Measurements from ENCODE around the gene AGO3. TPM values are rescaled to one million over a fixed set of nuclear protein-coding genes. Genes with fewer than 3 reads are reported as not detected.
A peak's percentile ranks its signal among the peaks of the same experiment; 100 is the strongest.

The AGO3 gene
- total RNA-seq, 1 experiment from 2014 or later, result 39.4 TPM

DNA sequence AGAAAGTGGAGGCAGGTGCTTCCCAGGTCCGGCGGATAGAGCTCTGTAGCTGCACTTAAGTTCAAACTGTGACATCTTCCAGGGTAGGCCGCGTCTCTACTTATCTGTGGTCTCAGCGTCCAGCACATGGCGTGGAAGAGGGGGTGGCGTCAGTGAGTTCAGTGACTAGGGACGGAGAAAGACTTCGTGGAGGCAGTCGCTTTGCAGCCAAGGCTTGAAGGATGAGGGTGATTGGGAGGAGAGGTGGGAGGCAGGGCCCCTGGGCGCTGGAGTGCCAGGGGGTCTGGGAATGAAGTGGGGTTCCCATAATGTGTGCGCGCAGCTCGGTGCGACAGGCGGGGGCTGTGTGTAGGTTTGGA is 48.3 kb upstream of the AGO3 start:
- no peaks in the 10 kb centered on the region for H3K9me3 ChIP-seq (ENCODE audit: control insufficient read depth, insufficient read depth, low read depth, low read length)
- H3K27ac ChIP-seq (ENCODE audit: low read length), result peak overlapping the region; percentile 54; the same call in 1 of the 2 replicates
- peak overlapping the region; percentile 41 to 93 for H3K4me3 ChIP-seq (ENCODE audit: low read depth in 2 of 2, low read length in 2 of 2)
- H3K27me3 ChIP-seq (ENCODE audit: control insufficient read depth, insufficient read depth, low read length), result no peaks in the 10 kb centered on the region
- peaks cover 5% of the 10 kb centered on the region; the same call in 1 of the 2 replicates for H3K36me3 ChIP-seq (ENCODE audit: control insufficient read depth, insufficient read depth, low read length)
- DNase-seq (ENCODE audit: low read depth, low spot score), result no peak
- H3K4me1 ChIP-seq (ENCODE audit: control insufficient read depth, insufficient read depth, low read length), result peaks cover 17% of the 10 kb centered on the region
- POLR2A ChIA-PET, result no interaction called here
- in situ Hi-C loops (cut with HindIII; ENCODE audit: low pct_unique_long_range_greater_than_20kb, low sequenced_read_pairs), result no loop called here
- CTCF ChIA-PET, result no interaction called here
- TF ChIP-seq POLR2AphosphoS5 (IDR thresholded peaks at IDR 0.05; ENCODE audit: low read depth, low read length) (no peak), SIN3A (IDR thresholded peaks at IDR 0.05; ENCODE audit: borderline replicate concordance, insufficient read depth, low read depth, low read length) (no peak), CTCF (IDR thresholded peaks at IDR 0.05) (no peak), TCF7L2 (IDR thresholded peaks at IDR 0.05; ENCODE audit: low read depth, low read length) (no peak)
- TF ChIP-seq, protein P1, sequence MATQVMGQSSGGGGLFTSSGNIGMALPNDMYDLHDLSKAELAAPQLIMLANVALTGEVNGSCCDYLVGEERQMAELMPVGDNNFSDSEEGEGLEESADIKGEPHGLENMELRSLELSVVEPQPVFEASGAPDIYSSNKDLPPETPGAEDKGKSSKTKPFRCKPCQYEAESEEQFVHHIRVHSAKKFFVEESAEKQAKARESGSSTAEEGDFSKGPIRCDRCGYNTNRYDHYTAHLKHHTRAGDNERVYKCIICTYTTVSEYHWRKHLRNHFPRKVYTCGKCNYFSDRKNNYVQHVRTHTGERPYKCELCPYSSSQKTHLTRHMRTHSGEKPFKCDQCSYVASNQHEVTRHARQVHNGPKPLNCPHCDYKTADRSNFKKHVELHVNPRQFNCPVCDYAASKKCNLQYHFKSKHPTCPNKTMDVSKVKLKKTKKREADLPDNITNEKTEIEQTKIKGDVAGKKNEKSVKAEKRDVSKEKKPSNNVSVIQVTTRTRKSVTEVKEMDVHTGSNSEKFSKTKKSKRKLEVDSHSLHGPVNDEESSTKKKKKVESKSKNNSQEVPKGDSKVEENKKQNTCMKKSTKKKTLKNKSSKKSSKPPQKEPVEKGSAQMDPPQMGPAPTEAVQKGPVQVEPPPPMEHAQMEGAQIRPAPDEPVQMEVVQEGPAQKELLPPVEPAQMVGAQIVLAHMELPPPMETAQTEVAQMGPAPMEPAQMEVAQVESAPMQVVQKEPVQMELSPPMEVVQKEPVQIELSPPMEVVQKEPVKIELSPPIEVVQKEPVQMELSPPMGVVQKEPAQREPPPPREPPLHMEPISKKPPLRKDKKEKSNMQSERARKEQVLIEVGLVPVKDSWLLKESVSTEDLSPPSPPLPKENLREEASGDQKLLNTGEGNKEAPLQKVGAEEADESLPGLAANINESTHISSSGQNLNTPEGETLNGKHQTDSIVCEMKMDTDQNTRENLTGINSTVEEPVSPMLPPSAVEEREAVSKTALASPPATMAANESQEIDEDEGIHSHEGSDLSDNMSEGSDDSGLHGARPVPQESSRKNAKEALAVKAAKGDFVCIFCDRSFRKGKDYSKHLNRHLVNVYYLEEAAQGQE (IDR thresholded peaks at IDR 0.05; ENCODE audit: insufficient read depth in 1 of 2, low read depth in 2 of 2, low read length in 1 of 2), result no peak
- ATAC-seq, result peak; percentile 15; the same call in 1 of the 2 replicates
- no TSS peak for BruUV-seq (replicated peaks)
- intact Hi-C loops (cut with micrococcal nuclease; ENCODE audit: unreplicated experiment), result no loop called here

GRCh38 chr1:35882945-35883634 is 47.8 kb upstream of the AGO3 start, which contains the start of gene AGO1:
Gene AGO1 (plus strand): TSS chr1:35883209. CDS start chr1:35883422, 213 bp downstream.
- in situ Hi-C loops (cut with HindIII; ENCODE audit: low pct_unique_long_range_greater_than_20kb, low sequenced_read_pairs), result no loop called here
- Histone ChIP-seq H3K36me3 (ENCODE audit: control insufficient read depth, insufficient read depth, low read length) (peaks cover 5% of the 10 kb centered on the region; the same call in 1 of the 2 replicates), H3K9me3 (ENCODE audit: control insufficient read depth, insufficient read depth, low read depth, low read length) (no peaks in the 10 kb centered on the region), H3K27me3 (ENCODE audit: control insufficient read depth, insufficient read depth, low read length) (no peaks in the 10 kb centered on the region), H3K4me3 (ENCODE audit: low read depth in 2 of 2, low read length in 2 of 2) (peak within 1 kb of the TSS; percentile 93 to 96), H3K4me1 (ENCODE audit: control insufficient read depth, insufficient read depth, low read length) (peaks cover 17% of the 10 kb centered on the region), H3K27ac (ENCODE audit: low read length) (peak within 1 kb of the TSS; percentile 73)
- ChIA-PET CTCF (interaction anchor here (0.6 kb wide), 2 partner anchors 26 to 1656 kb away, joined by 5 to 6 read pairs; no protein-coding TSS in a partner anchor), POLR2A (interaction anchor here (0.6 kb wide), 1 partner anchor 421 kb away, joined by 10 read pairs; no protein-coding TSS in a partner anchor)
- TF ChIP-seq POLR2AphosphoS5 (IDR thresholded peaks at IDR 0.05; ENCODE audit: low read depth, low read length) (peak; percentile 51), TCF7L2 (IDR thresholded peaks at IDR 0.05; ENCODE audit: low read depth, low read length) (peak; percentile 55; the same call in 1 of the 2 replicates), CTCF (IDR thresholded peaks at IDR 0.05) (peak; percentile 99), SIN3A (IDR thresholded peaks at IDR 0.05; ENCODE audit: borderline replicate concordance, insufficient read depth, low read depth, low read length) (peak; percentile 51; the same call in 1 of the 2 replicates)
- TF ChIP-seq, protein P1 (IDR thresholded peaks at IDR 0.05; ENCODE audit: insufficient read depth in 1 of 2, low read depth in 2 of 2, low read length in 1 of 2), result no peak; a peak in 1 of 4 replicates
- DNase-seq (ENCODE audit: low read depth, low spot score) (peak; percentile 47), ATAC-seq (peak; percentile 95)
- BruUV-seq (replicated peaks), result no TSS peak
- intact Hi-C loops (cut with micrococcal nuclease; ENCODE audit: unreplicated experiment), result no loop called here

Measured in Panc1 (cell line).